GM19397 (cell line): ENCODE results near the gene LIMS2.

Experiments
- ATAC-seq: cut with Tn5 transposase; IDR thresholded peaks from one replicate; pipeline ENCODE4 v1.9.1; 2021; ENCODE audit warnings: mild to moderate bottlenecking, moderate library complexity; ENCODE audit not compliant: unreplicated experiment

Gene LIMS2, protein sequence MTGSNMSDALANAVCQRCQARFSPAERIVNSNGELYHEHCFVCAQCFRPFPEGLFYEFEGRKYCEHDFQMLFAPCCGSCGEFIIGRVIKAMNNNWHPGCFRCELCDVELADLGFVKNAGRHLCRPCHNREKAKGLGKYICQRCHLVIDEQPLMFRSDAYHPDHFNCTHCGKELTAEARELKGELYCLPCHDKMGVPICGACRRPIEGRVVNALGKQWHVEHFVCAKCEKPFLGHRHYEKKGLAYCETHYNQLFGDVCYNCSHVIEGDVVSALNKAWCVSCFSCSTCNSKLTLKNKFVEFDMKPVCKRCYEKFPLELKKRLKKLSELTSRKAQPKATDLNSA

DNA sequence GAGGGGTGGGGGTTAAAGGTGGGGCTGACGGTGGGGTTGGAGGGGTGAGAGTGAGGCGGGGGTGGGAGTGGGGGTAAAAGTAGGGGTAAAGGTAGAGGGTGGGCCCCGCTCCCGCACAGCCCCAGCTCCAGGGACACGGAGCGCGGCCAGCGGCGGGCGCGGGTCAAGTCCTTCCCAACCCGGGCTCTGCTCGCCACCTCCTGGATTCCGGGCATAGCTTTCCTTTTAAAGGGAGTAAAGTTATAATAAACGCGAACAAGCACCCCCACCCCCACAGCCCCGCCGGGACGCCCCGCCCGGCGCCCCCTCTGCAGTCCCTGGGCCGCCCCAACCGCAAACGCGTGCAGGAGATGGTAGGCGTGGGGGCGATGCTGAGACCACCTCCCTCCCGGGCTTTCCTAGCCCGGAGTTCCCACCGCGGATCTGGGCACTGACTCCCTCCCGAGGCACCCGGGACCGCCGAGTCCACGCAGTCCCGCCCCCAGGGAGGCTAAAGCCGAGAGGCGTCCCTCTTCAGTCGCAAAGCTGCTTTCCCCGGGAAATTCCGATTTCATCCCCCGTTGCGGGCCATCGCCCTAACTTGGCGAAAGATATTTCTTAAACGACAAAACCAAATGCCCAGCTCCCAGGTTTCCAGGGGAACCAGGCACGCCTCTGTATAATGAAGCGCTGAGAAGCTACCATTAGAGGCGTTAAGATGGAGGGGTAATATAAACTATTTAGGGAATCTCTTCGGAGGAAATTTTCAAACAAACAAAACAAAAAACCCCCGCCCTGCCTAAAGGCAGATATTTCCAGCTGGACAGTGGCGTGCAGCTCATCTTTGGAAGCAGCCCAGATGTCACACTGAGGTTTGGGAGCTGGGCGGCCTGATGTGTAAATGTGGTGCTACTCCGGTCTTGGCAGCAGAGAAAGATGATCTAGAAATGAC lies at the start of gene LIMS2:
TSS of gene LIMS2 (minus strand) at position 200 of the 931 bp plus-strand sequence. CDS start 506 bp downstream, outside the sequence.
- ATAC-seq, result no peak

DNA sequence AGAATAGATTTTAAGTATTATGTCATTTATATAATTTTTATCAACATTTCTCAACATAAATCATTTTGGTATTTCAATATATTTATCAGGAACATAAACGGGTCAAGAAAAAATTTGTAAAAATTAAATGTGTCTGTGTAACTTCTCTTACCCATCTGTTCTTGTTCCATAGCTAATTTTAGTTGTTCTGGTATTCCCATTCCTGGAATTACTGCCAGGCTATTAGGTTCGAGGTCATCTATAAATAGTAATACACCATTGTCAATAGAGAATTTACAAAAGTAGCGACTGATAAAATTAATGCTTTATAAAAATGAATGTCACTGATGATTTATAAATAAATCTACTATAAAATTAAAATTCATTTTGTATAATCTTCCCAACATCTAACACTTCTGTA lies 47.5 kb upstream of the LIMS2 start:
- ATAC-seq, result no peak

DNA sequence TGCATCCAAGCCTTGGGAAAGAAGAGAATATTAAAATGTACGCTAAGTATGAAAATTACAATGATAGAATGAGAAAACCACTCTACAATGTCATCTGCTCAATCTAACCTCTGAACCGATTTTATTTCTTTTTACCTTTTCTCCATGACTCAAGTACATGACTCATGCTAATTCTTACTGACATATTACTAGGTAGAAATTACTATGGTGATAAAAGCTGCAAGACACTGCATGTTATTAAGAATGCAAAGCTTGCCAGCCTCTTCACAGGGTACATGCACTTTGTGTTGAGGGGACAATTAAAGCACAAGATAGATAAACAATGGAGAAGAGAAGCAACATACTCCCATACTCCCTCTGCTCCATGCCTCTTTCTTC lies 46.6 kb upstream of the LIMS2 start:
- ATAC-seq, result no peak

DNA sequence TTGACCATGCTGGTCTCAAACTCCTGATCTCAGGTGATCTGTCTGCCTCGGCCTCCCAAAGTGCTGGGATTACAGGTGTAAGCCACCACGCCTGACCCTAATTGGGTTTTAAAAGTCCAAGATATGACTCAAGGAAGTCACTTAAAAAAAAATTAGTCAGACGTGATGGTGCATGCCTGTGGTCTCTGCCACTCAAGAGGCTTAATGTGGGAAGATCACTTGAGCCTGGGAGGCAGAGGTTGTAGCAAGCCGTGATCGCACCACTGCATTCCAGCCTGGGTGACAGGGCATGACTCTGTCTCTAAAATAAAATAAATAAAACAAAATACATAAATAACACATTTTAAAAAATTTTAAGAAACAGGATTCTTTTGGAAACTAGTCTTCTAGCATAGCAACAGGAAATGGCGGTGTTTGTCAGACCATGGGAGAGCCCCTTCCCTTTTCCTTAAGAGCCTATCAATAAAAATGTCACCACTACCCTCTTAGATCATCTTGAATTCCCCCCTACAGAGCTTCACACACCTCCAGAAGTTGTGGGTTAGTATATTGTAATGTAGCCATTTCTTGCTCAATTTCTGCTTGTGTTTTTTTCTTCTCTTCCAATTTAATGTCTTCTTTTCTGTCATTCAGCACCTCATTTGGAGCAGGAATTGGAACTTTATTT lies 46.1 kb upstream of the LIMS2 start:
- no peak for ATAC-seq

DNA sequence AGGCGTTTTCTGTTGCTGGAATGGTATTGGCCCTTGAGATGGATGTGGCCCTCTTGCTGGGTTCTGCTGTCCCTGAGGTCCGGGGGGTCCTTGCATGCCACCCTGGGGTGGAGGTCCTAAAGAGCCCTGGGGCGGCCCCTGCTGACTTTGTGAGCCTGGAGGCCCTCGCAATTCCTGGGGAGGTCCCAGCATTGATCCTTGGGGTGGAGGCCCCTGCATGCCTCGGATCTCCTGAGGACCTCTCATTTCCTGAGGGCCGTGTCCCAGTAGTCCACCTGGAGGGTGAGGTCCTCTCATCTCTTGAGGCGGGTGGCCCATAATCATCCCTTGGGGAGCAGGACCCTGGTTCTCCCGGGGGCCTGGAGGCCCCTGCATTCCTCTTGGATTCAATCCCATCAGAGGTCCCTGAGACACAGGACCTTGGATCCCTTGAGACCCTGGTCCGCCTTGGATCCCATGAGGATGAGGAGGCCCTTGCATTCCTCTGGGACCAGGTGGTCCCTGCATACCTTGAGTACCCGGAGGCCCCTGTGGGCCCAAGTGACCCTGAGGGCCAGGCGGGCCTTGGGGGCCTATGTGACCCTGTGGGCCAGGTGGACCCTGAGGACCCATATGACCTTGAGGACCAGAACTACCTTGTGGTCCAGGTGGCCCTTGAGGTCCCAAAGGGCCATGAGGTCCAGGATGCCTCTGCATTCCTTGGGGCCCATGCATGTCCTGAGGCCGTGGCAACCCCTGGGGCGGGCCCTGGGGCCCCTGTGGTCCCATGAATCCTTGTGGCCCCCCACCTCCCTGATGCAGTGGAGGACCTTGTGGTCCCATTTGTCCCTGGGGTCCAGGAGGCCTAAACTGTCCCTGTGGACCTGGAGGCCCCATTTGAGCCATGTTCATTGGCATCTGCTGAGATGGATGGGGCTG lies 44.2 kb upstream of the LIMS2 start:
- ATAC-seq, result no peak

DNA sequence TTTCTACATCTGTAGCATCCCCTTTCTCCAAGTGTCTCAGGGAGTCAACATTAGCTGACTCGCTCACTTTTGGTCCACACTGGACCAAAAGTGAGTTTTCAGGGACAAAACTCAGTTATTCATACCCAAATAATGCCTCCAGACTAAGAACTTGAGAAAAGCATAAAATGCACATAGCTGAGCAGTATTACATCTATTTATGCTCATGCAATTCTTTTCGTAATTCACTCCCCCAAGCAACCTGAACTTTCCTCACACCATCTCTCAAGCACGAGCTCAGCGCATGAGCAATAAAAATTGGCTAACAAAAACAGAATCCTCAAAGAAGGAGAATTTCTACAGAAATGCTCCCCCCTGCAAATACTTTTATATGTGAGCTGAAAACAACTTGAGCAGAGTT lies 42.9 kb upstream of the LIMS2 start:
- no peak for ATAC-seq

DNA sequence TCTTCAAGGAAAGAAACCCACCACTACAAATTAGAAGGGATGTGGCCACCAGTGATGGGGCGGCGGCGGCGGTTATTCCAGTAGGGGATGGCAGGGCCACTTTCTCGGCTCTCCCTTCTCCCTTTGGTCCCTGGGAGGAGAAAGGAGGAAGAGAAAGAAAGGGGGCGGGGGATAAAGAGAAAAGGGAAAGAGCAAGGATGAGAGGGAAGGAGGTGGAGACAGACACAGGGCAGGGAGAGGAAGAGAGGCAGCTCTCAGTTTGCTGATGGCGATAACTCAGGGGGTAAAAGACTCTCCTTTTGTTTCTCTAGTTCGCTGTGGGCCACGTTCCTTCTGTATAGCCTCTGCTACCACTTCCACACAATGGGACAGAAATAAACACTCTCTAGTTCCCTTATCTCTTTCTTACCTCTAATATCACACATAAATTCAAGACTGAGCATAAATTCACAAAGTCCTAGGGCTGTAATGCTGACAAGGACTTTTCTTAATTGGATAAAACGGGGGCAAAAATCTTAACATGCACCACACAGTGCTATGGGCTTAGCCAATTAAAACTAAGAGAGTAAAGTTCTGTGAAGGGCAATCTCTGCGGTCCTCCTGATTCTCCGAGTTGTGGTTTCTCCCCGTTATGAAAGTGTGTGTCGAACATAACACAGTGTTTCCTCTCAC lies 40.6 kb upstream of the LIMS2 start:
- ATAC-seq, result no peak

DNA sequence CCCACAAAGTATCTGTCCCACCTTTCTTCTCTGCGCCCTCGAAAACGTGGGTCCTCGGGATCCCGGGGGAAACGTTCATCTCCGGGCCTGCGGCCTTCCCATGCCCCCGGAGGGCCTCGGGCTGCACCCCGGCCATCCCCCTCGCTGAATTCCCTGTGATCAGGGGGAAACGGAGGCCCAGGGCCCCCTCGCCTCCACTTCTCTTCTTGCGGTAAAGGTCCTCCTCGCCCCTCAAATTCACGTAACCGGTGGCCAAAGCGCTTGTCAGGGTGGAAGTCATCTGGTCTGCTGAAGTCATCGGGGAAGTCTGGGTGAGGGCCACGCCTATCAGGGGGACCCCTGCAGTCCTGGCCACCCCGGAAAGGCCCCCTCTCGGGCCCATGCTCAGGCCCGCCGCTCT lies 38.2 kb upstream of the LIMS2 start:
- ATAC-seq, result no peak

DNA sequence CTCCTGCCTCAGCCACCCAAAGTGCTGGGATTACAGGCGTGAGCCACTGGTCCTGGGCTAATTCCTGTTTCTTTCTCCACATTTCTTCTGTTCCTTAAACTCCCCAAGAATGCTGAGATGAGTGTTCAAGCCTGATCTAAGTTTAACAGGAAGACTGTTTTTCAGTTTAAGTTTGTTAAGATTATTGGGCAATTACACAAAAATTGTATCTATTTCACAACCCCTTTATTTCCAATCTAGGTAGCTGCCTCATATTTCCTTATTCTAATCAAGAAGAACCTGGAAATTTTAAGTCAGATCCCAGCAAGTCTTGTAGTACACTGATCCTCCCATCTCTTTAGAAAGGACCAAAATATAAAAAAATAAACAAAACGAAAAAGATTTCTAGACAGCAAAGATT lies 37.7 kb upstream of the LIMS2 start:
- no peak for ATAC-seq

DNA sequence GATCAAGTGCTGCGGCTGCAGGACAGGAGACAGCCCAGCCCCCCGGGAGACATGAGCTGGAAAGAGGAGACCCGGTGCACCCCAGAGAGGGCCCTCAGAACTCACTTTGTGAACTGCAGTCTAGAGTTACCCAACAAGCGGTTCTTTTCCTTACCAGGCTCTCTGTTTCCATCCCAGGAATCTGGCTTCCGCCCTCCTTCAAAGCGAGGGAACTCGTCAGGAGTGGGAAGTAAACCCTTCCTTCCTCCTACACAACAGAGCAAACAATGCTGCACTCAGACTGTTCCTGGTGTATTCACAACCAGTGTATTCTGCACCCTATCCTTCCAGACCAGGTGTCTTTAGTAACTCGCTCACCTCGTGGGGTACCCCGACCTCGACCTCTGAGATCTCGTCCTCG lies 34.0 kb upstream of the LIMS2 start:
- no peak for ATAC-seq

DNA sequence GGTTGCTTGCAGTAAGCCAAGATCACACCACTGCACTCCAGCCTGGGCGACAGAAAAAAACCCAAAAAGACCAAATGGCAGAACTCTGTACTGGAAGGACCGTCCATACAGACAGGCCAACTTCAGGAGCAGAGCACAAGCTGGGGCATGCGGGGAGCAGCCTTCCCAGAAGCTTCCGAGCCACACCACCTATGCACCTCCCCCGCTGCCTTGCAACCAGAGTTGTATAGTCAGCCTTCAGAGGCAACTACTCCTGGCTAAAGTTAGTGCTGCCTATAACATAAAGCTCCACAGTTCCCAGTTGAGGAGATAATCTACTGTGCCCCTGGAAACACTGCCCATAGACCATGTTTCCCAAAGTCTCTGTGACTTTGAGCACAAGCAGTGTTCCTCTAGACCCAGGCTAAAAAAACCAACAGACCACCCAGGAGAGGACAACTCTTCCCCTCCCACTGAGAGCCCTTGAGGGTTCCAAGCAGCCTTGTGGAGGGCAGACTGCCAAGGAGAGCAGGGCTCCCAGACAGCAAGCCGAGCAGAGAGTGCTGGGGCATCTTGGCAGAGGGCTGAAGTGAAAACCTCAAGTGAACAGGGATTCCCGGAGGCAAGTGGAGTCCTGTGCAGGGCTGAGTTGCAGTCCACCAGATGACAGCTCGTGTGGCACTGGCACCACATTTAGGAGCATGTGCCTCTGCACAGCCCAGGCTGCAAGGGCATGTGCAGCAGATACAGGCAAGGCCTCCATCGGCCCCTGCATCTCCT lies 32.7 kb upstream of the LIMS2 start:
- no peak for ATAC-seq

DNA sequence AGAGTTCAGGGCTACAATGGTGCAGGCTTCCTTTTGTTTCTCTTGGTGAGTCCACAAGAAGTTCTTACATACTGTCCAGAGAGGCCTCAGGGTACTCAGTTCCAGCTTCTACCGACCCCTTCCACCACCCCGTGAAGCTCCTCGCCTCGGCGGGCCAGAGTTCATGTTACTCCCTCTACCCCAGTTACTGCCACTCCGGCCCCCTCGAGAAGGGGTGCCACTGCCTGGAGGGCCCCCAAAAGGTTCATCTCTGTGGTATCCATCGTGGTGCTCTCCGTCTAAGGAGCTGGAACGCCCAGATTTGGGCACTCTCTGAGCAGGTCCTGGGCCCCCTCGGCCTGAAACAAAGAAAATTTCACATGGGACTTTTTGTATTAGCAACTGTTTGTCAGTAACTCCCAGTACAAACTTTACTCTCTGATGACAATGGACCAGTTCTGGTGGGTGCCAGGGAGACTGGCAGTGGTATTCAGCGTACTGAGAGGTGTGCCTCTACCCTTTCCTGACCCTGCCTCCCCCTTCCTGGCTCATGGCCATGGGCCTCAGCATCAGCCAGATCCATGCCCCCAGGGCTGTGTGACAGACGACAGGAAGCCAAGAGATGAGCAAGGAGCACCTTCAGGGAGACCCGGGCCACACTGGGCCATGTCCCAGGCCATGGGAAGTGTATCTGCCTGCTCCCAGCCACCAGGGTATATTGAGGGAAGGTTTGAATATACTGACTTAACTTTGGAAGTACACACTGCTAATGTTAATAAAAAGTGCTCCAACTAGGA lies 31.1 kb upstream of the LIMS2 start:
- no peak for ATAC-seq

DNA sequence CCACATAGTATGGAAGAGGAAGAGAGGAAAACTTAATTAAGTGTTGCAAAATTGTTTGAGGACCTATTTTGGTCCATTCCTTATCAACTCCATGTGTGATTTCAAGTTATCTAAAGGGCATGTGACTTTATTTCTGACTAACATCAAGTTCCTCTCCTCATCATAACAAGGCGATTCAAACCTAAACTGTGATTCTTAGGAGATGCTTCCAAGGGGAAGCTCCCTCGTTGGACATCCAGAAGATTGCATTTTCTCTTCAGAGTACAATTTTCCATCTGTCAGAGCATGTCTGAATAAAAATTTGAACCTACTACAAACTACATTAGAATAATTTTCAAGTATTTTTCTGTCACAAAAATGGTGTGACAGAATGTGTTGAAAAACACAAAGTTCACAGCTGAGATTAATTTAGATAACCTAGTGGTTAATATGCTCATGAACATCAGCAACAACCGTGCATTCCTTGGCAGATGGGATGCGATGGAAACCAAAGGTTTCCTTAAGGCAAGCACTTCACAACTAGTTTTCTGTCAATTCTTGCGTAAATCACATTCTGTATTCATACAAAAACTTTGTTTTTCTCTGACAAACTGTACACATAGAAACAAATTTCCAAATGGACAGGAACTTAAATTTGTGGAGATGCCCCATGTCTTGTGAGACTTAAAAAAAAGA lies 30.2 kb upstream of the LIMS2 start:
- no peak for ATAC-seq

DNA sequence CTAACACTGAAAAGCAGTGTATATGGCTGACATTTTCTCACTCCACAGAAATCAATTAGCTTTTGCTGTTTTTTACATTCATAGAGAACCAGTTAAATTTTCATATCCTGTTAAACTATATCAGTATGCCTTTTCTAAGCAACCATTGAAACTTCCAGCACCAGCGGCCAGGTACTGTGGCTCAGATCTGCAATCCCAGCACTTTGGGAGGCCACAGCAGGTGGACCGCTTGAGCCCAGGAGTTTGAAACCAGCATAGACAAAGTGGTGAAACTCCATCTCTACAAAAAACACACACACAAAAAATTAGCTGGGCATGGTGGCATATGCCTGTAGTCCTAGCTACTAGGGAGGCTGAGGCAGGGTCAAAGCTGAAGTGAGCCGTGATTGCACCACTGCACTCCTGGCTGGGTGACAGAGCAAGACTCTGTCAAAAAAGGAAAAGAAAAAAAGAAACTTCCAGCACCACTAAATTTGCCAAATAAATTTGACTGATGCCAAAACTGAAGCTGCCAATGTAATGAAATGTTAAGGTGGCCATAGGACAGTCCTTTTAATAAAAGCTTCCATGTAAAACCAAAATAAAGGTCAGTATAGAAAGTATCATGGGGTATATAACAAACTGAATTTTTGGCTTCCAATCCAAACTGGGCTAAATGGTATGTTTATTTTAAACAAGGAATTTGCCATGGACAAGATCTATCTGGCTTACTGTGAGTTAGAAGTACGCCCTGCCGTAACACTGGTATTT lies 29.5 kb upstream of the LIMS2 start:
- no peak for ATAC-seq

DNA sequence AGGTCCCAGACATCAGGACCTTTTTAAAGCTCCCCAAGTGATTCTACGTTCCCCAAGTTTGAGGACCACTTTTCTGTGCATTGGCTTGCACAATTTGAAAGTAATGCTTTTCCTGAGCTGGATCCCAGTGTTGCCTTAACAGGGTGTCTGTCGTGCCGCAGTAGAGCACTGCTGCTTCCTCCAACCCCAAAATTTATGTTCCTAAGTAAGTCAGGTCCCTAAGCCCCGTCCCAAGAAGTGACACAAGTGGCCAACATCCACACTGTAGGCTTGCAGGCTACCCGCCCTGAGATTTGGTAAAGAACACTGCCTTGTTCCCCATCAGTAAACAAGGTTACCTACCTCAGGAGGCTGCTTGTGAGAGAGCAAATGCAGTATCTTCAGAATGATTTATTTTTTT lies 28.0 kb upstream of the LIMS2 start:
- ATAC-seq, result no peak

DNA sequence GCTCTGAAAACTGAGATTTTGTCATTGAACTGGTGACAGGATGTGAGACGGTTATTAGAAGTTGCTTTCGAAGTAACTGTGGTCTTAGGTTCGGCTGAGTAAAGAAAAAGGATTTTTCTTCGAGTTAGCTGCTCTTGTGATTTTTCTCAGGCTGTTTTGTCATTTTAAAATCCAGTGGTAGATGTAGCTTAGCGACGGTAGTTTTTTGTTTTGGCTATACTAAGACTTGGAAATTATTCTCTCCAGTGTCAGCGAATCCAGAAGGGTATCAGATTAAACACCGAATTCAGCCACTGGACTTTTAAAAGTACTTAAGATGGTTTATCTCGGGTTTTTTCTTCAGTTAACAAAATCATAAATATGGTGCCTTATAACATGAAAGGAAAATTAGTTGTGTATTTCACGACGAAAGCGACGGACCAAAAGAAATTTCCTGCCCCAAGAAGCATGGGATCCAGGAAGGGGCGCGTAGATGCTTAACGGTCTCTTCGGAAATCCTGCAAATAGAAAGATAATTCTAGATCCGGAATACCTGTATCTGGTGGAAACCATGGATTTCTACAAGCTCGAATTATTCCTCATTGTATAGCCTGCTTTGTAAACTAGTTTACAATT lies 27.2 kb upstream of the LIMS2 start:
- no peak for ATAC-seq
